ENCODE results near the gene SLC35F1.

GRCh38 chr6:117990151-117990550 lies 83.1 kb downstream of the SLC35F1 start:
- no peak for TF ChIP-seq USF1 (IDR thresholded peaks at IDR 0.05)
- TF ChIP-seq CEBPB (IDR thresholded peaks at IDR 0.05): no peak
- TF ChIP-seq YY1 (IDR thresholded peaks at IDR 0.05; ENCODE audit: low read depth): no peak
- TF ChIP-seq RAD21 (IDR thresholded peaks at IDR 0.05; ENCODE audit: low read depth): no peak
- TF ChIP-seq REST (IDR thresholded peaks at IDR 0.05; ENCODE audit: low read depth): no peak
- no peak for TF ChIP-seq TAF1 (IDR thresholded peaks at IDR 0.05; ENCODE audit: low read depth)
- TF ChIP-seq TCF12 (IDR thresholded peaks at IDR 0.05; ENCODE audit: low read depth): no peak
- no peak for TF ChIP-seq FOXM1 (IDR thresholded peaks at IDR 0.05; ENCODE audit: borderline replicate concordance, low read depth)
- no peak for TF ChIP-seq NFIC (IDR thresholded peaks at IDR 0.05)
- TF ChIP-seq TEAD4 (IDR thresholded peaks at IDR 0.05): no peak
- TF ChIP-seq EGR1 (IDR thresholded peaks at IDR 0.05): no peak
- no peak for TF ChIP-seq EP300 (IDR thresholded peaks at IDR 0.05; ENCODE audit: borderline replicate concordance)

Measured in Ishikawa (cell line).